H9 (cell line): ENCODE measurements around the gene RNASE3. TPM values are rescaled to one million over a fixed set of nuclear protein-coding genes. Genes with fewer than 3 reads are reported as not detected.

Experiments used
- DNase-seq: peaks from one replicate; pipeline ENCODE4 v3.0.0-alpha.2; 2017
- H2AFZ ChIP-seq: one replicate; pipeline ENCODE4 v1.6.1; 2013; ENCODE audit warnings: mild to moderate bottlenecking, low read length, control low read depth, moderate library complexity
- H2AK5ac ChIP-seq: 2 replicates; pipeline ENCODE4 v1.6.1; 2013; ENCODE audit warnings: low read length, control low read depth, mixed read lengths; ENCODE audit not compliant: insufficient read length
- H2BK120ac ChIP-seq: one replicate; pipeline ENCODE4 v1.6.1; 2013; ENCODE audit warnings: low read depth, mild to moderate bottlenecking, low read length, control low read depth, inconsistent platforms; ENCODE audit not compliant: poor library complexity, severe bottlenecking
- H2BK12ac ChIP-seq: 2 replicates; pipeline ENCODE4 v1.6.1; 2013; ENCODE audit warnings: low read length, control low read depth, mixed read lengths, low read depth; ENCODE audit not compliant: insufficient read length
- H2BK15ac ChIP-seq: 2 replicates; pipeline ENCODE4 v1.6.1; 2013; ENCODE audit warnings: low read depth, low read length, control low read depth
- H2BK20ac ChIP-seq: one replicate; pipeline ENCODE4 v1.6.1; 2013; ENCODE audit warnings: low read depth, mild to moderate bottlenecking, low read length, control low read depth, inconsistent platforms; ENCODE audit not compliant: poor library complexity, severe bottlenecking
- H2BK5ac ChIP-seq: 2 replicates; pipeline ENCODE4 v1.6.1; 2013; ENCODE audit warnings: low read length, control low read depth, mixed read lengths; ENCODE audit not compliant: insufficient read length
- H3K14ac ChIP-seq: 2 replicates; pipeline ENCODE4 v1.6.1; 2013; ENCODE audit warnings: low read length, control low read depth; ENCODE audit not compliant: insufficient read depth
- H3K18ac ChIP-seq: 2 replicates; pipeline ENCODE4 v1.6.1; 2013; ENCODE audit warnings: low read depth, mild to moderate bottlenecking, mixed read lengths, low read length, control low read depth; ENCODE audit not compliant: insufficient read length
- H3K23ac ChIP-seq: 2 replicates; pipeline ENCODE4 v1.6.1; 2013; ENCODE audit warnings: low read length, control low read depth, mixed read lengths, low read depth; ENCODE audit not compliant: insufficient read length
- H3K23me2 ChIP-seq: 2 replicates; pipeline ENCODE4 v1.6.1; 2013; ENCODE audit warnings: low read depth, mild to moderate bottlenecking, mixed read lengths, low read length, control low read depth; ENCODE audit not compliant: insufficient read length, poor library complexity, severe bottlenecking
- H3K27ac ChIP-seq: 2 replicates; pipeline ENCODE4 v1.5.1; 2013; ENCODE audit warnings: low read length, control low read depth, mixed read lengths, low read depth; ENCODE audit not compliant: insufficient read length
- H3K27me3 ChIP-seq: 2 replicates; pipeline ENCODE4 v1.6.1; 2013; ENCODE audit warnings: low read length, control low read depth, inconsistent platforms; ENCODE audit not compliant: insufficient read depth
- H3K4ac ChIP-seq: 2 replicates; pipeline ENCODE4 v1.6.1; 2013; ENCODE audit warnings: low read depth, mild to moderate bottlenecking, control low read depth, inconsistent platforms, low read length, moderate library complexity
- H3K4me1 ChIP-seq: 2 replicates; pipeline ENCODE4 v1.6.1; 2013; ENCODE audit warnings: low read length, control low read depth, inconsistent platforms; ENCODE audit not compliant: insufficient read depth
- H3K4me2 ChIP-seq: 2 replicates; pipeline ENCODE4 v1.6.1; 2013; ENCODE audit warnings: low read length, control low read depth, mixed read lengths; ENCODE audit not compliant: insufficient read length, insufficient read depth
- H3K56ac ChIP-seq: 2 replicates; pipeline ENCODE4 v1.6.1; 2013; ENCODE audit warnings: low read depth, mild to moderate bottlenecking, mixed read lengths, low read length, control low read depth; ENCODE audit not compliant: insufficient read length
- H3K79me1 ChIP-seq: 2 replicates; pipeline ENCODE4 v1.6.1; 2013; ENCODE audit warnings: low read depth, mild to moderate bottlenecking, moderate library complexity, low read length, control low read depth, inconsistent platforms; ENCODE audit not compliant: insufficient read depth, poor library complexity, severe bottlenecking
- H3K79me2 ChIP-seq: 2 replicates; pipeline ENCODE4 v1.6.1; 2013; ENCODE audit warnings: low read length, control low read depth, inconsistent platforms; ENCODE audit not compliant: insufficient read depth
- H3K9ac ChIP-seq: 2 replicates; pipeline ENCODE4 v1.6.1; 2013; ENCODE audit warnings: low read length, control low read depth, mixed read lengths; ENCODE audit not compliant: insufficient read length; ENCODE audit errors: extremely low read depth
- H3K9me3 ChIP-seq: one replicate; pipeline ENCODE4 v1.6.1; 2013; ENCODE audit warnings: low read depth, low read length, inconsistent platforms; ENCODE audit not compliant: control insufficient read depth
- H3T11ph ChIP-seq: one replicate; pipeline ENCODE4 v1.6.1; 2013; ENCODE audit warnings: mild to moderate bottlenecking, low read length, control low read depth, inconsistent platforms
- H4K20me1 ChIP-seq: one replicate; pipeline ENCODE4 v1.6.1; 2013; ENCODE audit not compliant: control insufficient read depth, insufficient read length, insufficient read depth
- H4K5ac ChIP-seq: 2 replicates; pipeline ENCODE4 v1.6.1; 2013; ENCODE audit warnings: low read depth, mild to moderate bottlenecking, mixed read lengths, low read length, control low read depth; ENCODE audit not compliant: insufficient read length
- H4K8ac ChIP-seq: replicated peaks from 2 replicates; pipeline ENCODE4 v1.6.1; 2013; ENCODE audit warnings: low read length, control low read depth, mixed read lengths, low read depth; ENCODE audit not compliant: insufficient read length
- H4K91ac ChIP-seq: 2 replicates; pipeline ENCODE4 v1.6.1; 2013; ENCODE audit warnings: low read depth, mild to moderate bottlenecking, moderate library complexity, mixed read lengths, low read length, control low read depth; ENCODE audit not compliant: insufficient read length
- H3K27ac Mint-ChIP-seq, 3 experiments: 2 replicates in 2 of 3; 3 replicates in 1 of 3; pipeline ENCODE4 v1.8.0; 2020 to 2021; ENCODE audit warnings: mixed read lengths in 3 of 3, mild to moderate bottlenecking in 1 of 3, moderate library complexity in 1 of 3
- H3K27me3 Mint-ChIP-seq: 2 replicates; pipeline ENCODE4 v1.8.0; 2021; ENCODE audit warnings: low read depth, mild to moderate bottlenecking, moderate library complexity, mixed read lengths
- H3K36me3 Mint-ChIP-seq, 3 experiments: 2 replicates in 2 of 3; 3 replicates in 1 of 3; pipeline ENCODE4 v1.8.0; 2020 to 2021; ENCODE audit warnings: low read depth in 3 of 3, mixed read lengths in 3 of 3; ENCODE audit not compliant: insufficient read depth in 1 of 3
- H3K4me1 Mint-ChIP-seq, 2 experiments: 2 replicates each; pipeline ENCODE4 v1.8.0; 2020; ENCODE audit warnings: mixed read lengths in 2 of 2
- H3K4me3 Mint-ChIP-seq, 2 experiments: 2 replicates in 1 of 2; 3 replicates in 1 of 2; pipeline ENCODE4 v1.8.0; 2020 to 2021; ENCODE audit warnings: mild to moderate bottlenecking in 2 of 2, mixed read lengths in 2 of 2, moderate library complexity in 1 of 2
- H3K9me3 Mint-ChIP-seq, 2 experiments: 2 replicates in 1 of 2; 3 replicates in 1 of 2; pipeline ENCODE4 v1.8.0; 2020; ENCODE audit warnings: mild to moderate bottlenecking in 2 of 2, mixed read lengths in 2 of 2, moderate library complexity in 1 of 2
- WGBS: extraction: QIAGEN DNeasy Blood & Tissue Kit; methylation state at CpG from one replicate; pipeline ENCODE4 v1.1.7; 2013; ENCODE audit warnings: missing lambda C conversion rate, low lambda C conversion rate, mixed read lengths; ENCODE audit not compliant: insufficient read length; ENCODE audit errors: extremely low coverage; 5-methylcytosine and 5-hydroxymethylcytosine counted together
- total RNA-seq: library from RNA; stranded (reverse); gene quantifications from 2 replicates; pipeline ENCODE4 v1.2.1, GENCODE V29; 2021
- TF ChIP-seq, protein P1 (sequence below): fragments of 200-600 bp; sonication (generic); conservative IDR thresholded peaks from 3 replicates; pipeline ENCODE4 v1.8.0; 2021; ENCODE audit warnings: antibody characterized with exemption, mild to moderate bottlenecking

RNASE3 gene
- total RNA-seq, 1 experiment from 2014 or later = not detected

DNA sequence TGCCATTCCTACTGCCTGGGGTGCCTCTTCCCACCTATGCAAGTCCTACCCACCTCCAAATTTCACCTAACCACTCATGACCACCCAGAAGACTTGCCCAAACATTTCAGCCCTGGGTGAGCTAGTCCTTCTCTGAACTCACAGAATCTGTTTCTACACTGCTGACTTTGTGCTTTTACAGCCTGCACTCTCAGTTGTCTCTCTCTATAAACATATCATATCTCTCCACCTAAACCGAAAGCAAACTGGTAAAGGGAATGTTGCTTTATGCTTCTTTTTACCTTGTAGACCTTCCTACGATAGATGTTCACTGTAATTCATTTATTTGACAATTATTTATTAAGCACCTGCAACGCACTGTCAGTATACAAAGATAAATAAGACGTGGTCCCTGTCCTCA lies 38.1 kb upstream of the RNASE3 start:
- no peak for DNase-seq
- Histone ChIP-seq H4K8ac (no peak overlapping the region), H3K27ac (no peak overlapping the region), H4K5ac (no peak overlapping the region), H3K14ac (no peak overlapping the region), H3K23me2 (no peaks in the 10 kb centered on the region), H4K20me1 (no peaks in the 10 kb centered on the region), H2BK120ac (no peak overlapping the region), H3K27me3 (no peaks in the 10 kb centered on the region), H3K9me3 (no peaks in the 10 kb centered on the region), H3K79me2 (no peaks in the 10 kb centered on the region), H3K79me1 (no peaks in the 10 kb centered on the region), H3K4me2 (no peak overlapping the region), H2AFZ (no peak overlapping the region), H2BK12ac (no peak overlapping the region), H3T11ph (no peak overlapping the region), H3K23ac (no peak overlapping the region), H3K9ac (no peak overlapping the region), H3K4ac (no peak overlapping the region), H3K18ac (no peak overlapping the region), H2BK20ac (no peak overlapping the region), H3K4me1 (peaks cover 9% of the 10 kb centered on the region), H2BK15ac (no peak overlapping the region), H2AK5ac (no peak overlapping the region), H2BK5ac (no peak overlapping the region), H4K91ac (no peak overlapping the region), H3K56ac (no peak overlapping the region)
- Mint-ChIP-seq H3K4me3 (no peak overlapping the region), H3K36me3 (no peaks in the 10 kb centered on the region), H3K4me1 (peaks cover 23 to 25% of the 10 kb centered on the region in 2 experiments), H3K9me3 (no peaks in the 10 kb centered on the region), H3K27me3 (peaks cover 13% of the 10 kb centered on the region), H3K27ac (no peak overlapping the region)
- no CpG with 5 or more reads among the region's 4 CpGs for WGBS
- TF ChIP-seq, protein P1, sequence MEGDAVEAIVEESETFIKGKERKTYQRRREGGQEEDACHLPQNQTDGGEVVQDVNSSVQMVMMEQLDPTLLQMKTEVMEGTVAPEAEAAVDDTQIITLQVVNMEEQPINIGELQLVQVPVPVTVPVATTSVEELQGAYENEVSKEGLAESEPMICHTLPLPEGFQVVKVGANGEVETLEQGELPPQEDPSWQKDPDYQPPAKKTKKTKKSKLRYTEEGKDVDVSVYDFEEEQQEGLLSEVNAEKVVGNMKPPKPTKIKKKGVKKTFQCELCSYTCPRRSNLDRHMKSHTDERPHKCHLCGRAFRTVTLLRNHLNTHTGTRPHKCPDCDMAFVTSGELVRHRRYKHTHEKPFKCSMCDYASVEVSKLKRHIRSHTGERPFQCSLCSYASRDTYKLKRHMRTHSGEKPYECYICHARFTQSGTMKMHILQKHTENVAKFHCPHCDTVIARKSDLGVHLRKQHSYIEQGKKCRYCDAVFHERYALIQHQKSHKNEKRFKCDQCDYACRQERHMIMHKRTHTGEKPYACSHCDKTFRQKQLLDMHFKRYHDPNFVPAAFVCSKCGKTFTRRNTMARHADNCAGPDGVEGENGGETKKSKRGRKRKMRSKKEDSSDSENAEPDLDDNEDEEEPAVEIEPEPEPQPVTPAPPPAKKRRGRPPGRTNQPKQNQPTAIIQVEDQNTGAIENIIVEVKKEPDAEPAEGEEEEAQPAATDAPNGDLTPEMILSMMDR = no peak
